Measurements from ENCODE around the gene RHOF.

DNA sequence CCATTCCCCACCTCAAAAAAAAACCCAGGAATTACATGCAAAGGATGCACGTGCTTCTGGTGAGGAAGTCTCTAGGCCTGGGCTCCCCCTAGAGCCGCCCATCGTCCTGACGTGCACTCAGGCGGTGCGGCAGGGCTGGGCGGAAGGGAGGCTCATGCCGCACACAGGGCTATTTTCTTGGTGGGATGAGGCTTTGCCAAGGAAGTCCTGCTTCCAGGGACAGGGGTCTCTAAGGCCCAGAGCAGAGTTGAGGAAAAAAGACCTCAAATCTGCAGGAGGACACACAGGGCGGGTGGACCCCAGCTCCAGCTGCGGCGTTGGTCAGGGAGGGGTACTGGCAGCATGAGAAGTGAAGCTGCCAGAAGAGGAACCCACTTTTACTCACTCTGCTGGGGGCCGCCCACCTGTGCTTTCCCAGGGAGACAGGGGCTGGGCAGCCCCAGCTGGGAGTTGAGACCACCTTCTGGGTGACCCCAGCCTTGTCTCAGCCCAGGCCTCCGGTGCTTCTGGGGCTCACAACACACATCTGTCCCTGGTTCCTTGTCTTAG, 4.2 kb downstream of the RHOF start:
- 0 out of 2 replicates have a peak, but pooled peaks have one; percentile 22 for TF ChIP-seq POLR2AphosphoS5 (IDR thresholded peaks at IDR 0.05; ENCODE audit: low read depth, low read length)
- no peak for TF ChIP-seq POLR2A (IDR thresholded peaks at IDR 0.05; ENCODE audit: low read depth, low read length)
- no peak for TF ChIP-seq TAF1 (IDR thresholded peaks at IDR 0.05; ENCODE audit: borderline replicate concordance, low read depth, low read length)

Data from GM12892 (cell line).